ENCODE data around the gene EMILIN2.

- TF ChIP-seq CTCF (IDR thresholded peaks at IDR 0.05 in 8 of 11, conservative IDR thresholded peaks at IDR 0.05 in 3 of 11) (no peak), POLR2AphosphoS5 (IDR thresholded peaks at IDR 0.05) (peak in 2 of 3 donors; percentile 18 to 52)
These were observed 78.1 kb downstream of the EMILIN2 start for GRCh38 chr18:2924920-2925319.

Measured in spleen (tissue), 7 donors.